ENCODE data around the gene NUDT19.
"Not testable (repeated sequence)": the region's sequence is repeated elsewhere in the genome, so short reads cannot be mapped to it uniquely, and the experiment has no call there.

Gene NUDT19

GRCh38 chr19:32691291-32691951 is at the start of gene NUDT19:
TSS of gene NUDT19 (plus strand) at chr19:32691821. CDS start at chr19:32691961, 140 bp downstream.
- peak; percentile 85 for DNase-seq

- DNase-seq, result no peak
These were observed 48.9 kb upstream of the NUDT19 start for GRCh38 chr19:32642771-32643170.

GRCh38 chr19:32646556-32646955 is 45.1 kb upstream of the NUDT19 start:
- no peak for DNase-seq

GRCh38 chr19:32647361-32647760 is 44.3 kb upstream of the NUDT19 start:
- no peak for DNase-seq

- no peak for DNase-seq
These were observed 41.9 kb upstream of the NUDT19 start for GRCh38 chr19:32649751-32650150.

- no peak for DNase-seq
These were observed 41.0 kb upstream of the NUDT19 start for GRCh38 chr19:32650671-32651070.

- DNase-seq, result no peak
These were observed 39.9 kb upstream of the NUDT19 start for GRCh38 chr19:32651729-32652140.

GRCh38 chr19:32652331-32652730 is 39.3 kb upstream of the NUDT19 start:
- DNase-seq, result not testable (repeated sequence)

GRCh38 chr19:32652894-32653598 is 38.6 kb upstream of the NUDT19 start:
- DNase-seq, result peak; percentile 14

- no peak for DNase-seq
These were observed 38.1 kb upstream of the NUDT19 start for GRCh38 chr19:32653599-32653915.

GRCh38 chr19:32656379-32656778 is 35.2 kb upstream of the NUDT19 start:
- not testable (repeated sequence) for DNase-seq

- no peak for DNase-seq
These were observed 33.5 kb upstream of the NUDT19 start for GRCh38 chr19:32658075-32658474.

GRCh38 chr19:32658527-32658926 is 33.1 kb upstream of the NUDT19 start:
- DNase-seq, result no peak

- DNase-seq, result no peak
These were observed 30.3 kb upstream of the NUDT19 start for GRCh38 chr19:32661318-32661717.

GRCh38 chr19:32662186-32662585 is 29.4 kb upstream of the NUDT19 start:
- no peak for DNase-seq

GRCh38 chr19:32666084-32666483 is 25.5 kb upstream of the NUDT19 start:
- no peak for DNase-seq

- no peak for DNase-seq
These were observed 22.3 kb upstream of the NUDT19 start for GRCh38 chr19:32669310-32669709.

GRCh38 chr19:32671883-32672593 is 19.6 kb upstream of the NUDT19 start:
- no peak for DNase-seq

GRCh38 chr19:32672841-32673240 is 18.8 kb upstream of the NUDT19 start:
- no peak for DNase-seq

- DNase-seq, result no peak
These were observed 18.0 kb upstream of the NUDT19 start for GRCh38 chr19:32673573-32673972.

GRCh38 chr19:32674153-32674930 is 17.3 kb upstream of the NUDT19 start:
- DNase-seq, result no peak

GRCh38 chr19:32674931-32675719 is 16.5 kb upstream of the NUDT19 start, which contains the start of gene ANKRD27:
TSS of gene ANKRD27 (minus strand) at chr19:32675180. CDS start at chr19:32659015, 16,165 bp downstream.
- DNase-seq, result peak; percentile 92
